Loucy (cell line): ENCODE results near the gene SLCO1C1.

Source experiments
- H2AFZ ChIP-seq: fragments of 200-600 bp; sonication (generic); 2 replicates; pipeline ENCODE4 v1.6.0; 2016; ENCODE audit warnings: antibody characterized with exemption, mild to moderate bottlenecking, low read length, moderate library complexity
- H3F3A ChIP-seq: fragments of 200-600 bp; 2 replicates; pipeline ENCODE4 v1.6.0; 2016; ENCODE audit warnings: antibody characterized with exemption, low read depth, mild to moderate bottlenecking
- H3K27me3 ChIP-seq: fragments of 200-600 bp; sonication (generic); 2 replicates; pipeline ENCODE4 v1.6.1; 2014; ENCODE audit warnings: low read length, mild to moderate bottlenecking; ENCODE audit not compliant: insufficient read depth, poor library complexity, severe bottlenecking
- H3K36me3 ChIP-seq: fragments of 200-600 bp; sonication (generic); 2 replicates; pipeline ENCODE4 v1.6.1; 2016; ENCODE audit warnings: low read length; ENCODE audit not compliant: insufficient read depth
- H3K4me1 ChIP-seq: fragments of 200-600 bp; sonication (generic); 2 replicates; pipeline ENCODE4 v1.5.1; 2014; ENCODE audit warnings: low read length, mild to moderate bottlenecking; ENCODE audit not compliant: insufficient read depth, poor library complexity, severe bottlenecking
- H3K4me2 ChIP-seq: fragments of 200-600 bp; sonication (generic); 2 replicates; pipeline ENCODE4 v1.6.0; 2014; ENCODE audit warnings: antibody characterized with exemption, low read length, low read depth, mild to moderate bottlenecking; ENCODE audit not compliant: poor library complexity, severe bottlenecking
- H3K4me3 ChIP-seq: fragments of 200-600 bp; sonication (generic); 2 replicates; pipeline ENCODE4 v1.5.1; 2014; ENCODE audit warnings: low read length, mild to moderate bottlenecking, mixed read lengths; ENCODE audit not compliant: poor library complexity, severe bottlenecking
- H3K79me2 ChIP-seq: fragments of 200-600 bp; sonication (generic); 2 replicates; pipeline ENCODE4 v1.6.1; 2014; ENCODE audit warnings: low read length; ENCODE audit not compliant: insufficient read depth
- H3K9ac ChIP-seq: fragments of 200-600 bp; sonication (generic); 2 replicates; pipeline ENCODE4 v1.6.0; 2014; ENCODE audit warnings: mild to moderate bottlenecking, low read depth, low read length, moderate library complexity; ENCODE audit not compliant: poor library complexity, severe bottlenecking
- H3K9me2 ChIP-seq: fragments of 200-600 bp; sonication (generic); replicated peaks from 2 replicates; pipeline ENCODE4 v1.6.1; 2016; ENCODE audit warnings: low read depth, low read length, mixed read lengths
- H3K9me3 ChIP-seq: fragments of 200-600 bp; sonication (generic); 2 replicates; pipeline ENCODE4 v1.6.1; 2014; ENCODE audit warnings: mild to moderate bottlenecking, antibody characterized with exemption, low read length, low read depth; ENCODE audit not compliant: insufficient read depth
- H4K20me1 ChIP-seq: fragments of 200-600 bp; sonication (generic); 2 replicates; pipeline ENCODE4 v1.6.0; 2014; ENCODE audit warnings: antibody characterized with exemption, low read length, mild to moderate bottlenecking; ENCODE audit not compliant: insufficient read depth, poor library complexity, severe bottlenecking
- CTCF ChIP-seq: fragments of 200-600 bp; sonication (generic); conservative IDR thresholded peaks from 2 replicates; pipeline ENCODE4 v1.5.1; 2014; ENCODE audit warnings: mild to moderate bottlenecking, antibody characterized with exemption, low read length
- EZH2phosphoT487 ChIP-seq: fragments of 200-600 bp; IDR thresholded peaks from 2 replicates; pipeline ENCODE4 v1.6.1; 2018; ENCODE audit warnings: antibody characterized with exemption, mild to moderate bottlenecking, moderate library complexity, borderline replicate concordance

The SLCO1C1 gene

GRCh38 chr12:20798554-20798953 is 103.4 kb downstream of the SLCO1C1 start:
- H3K9me3 ChIP-seq: no peaks in the 10 kb centered on the region
- H2AFZ ChIP-seq: no peak overlapping the region
- no peaks in the 10 kb centered on the region for H4K20me1 ChIP-seq
- H3K4me3 ChIP-seq: no peak overlapping the region
- H3K9ac ChIP-seq: no peak overlapping the region
- no peaks in the 10 kb centered on the region for H3F3A ChIP-seq
- no peaks in the 10 kb centered on the region for H3K27me3 ChIP-seq
- H3K4me2 ChIP-seq: no peak overlapping the region
- H3K79me2 ChIP-seq: no peaks in the 10 kb centered on the region
- no peaks in the 10 kb centered on the region for H3K9me2 ChIP-seq
- H3K4me1 ChIP-seq: no peaks in the 10 kb centered on the region
- TF ChIP-seq EZH2phosphoT487: no peak
- peak; percentile 46 for TF ChIP-seq CTCF
- no peaks in the 10 kb centered on the region for H3K36me3 ChIP-seq

DNA sequence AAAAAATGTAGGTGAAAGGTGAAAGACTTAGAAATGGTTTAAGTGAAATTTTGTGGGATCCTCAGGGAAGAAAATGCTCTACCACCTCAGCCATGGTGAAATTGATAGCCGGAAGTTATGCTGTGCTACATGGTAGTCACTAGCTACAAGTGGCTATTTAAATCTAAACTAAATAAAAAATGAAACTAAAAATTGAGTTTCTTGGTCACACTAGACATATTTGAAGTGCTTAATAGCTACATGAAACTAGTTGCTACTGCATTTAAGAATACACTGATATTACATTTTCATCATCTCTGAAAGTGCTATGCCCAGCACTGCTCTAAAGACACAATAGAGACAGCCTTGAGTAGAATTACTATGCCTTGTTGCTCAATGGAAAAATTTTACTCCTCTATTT is 105.0 kb downstream of the SLCO1C1 start:
- no peaks in the 10 kb centered on the region for H3K27me3 ChIP-seq
- TF ChIP-seq CTCF (no peak), EZH2phosphoT487 (no peak)

DNA sequence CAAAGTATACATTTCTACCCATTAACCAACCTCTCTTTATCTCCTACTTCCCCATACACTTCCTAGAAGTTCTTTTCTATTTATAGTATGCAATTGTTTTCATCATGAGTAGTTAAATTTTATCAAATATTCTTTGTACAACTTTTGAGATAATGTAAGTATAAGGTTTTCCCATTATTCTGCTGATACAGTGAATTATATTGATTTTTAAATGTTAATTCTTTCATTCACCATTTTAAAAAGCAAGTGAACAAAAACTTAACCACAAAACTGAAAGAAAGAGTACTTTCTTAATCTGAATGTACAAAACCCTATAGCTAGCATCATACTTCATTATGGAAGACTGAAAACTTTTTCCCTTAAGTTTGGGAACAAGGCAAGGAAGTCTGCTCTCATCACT is 105.9 kb downstream of the SLCO1C1 start:
- H3K4me2 ChIP-seq: no peak overlapping the region
- no peaks in the 10 kb centered on the region for H3K27me3 ChIP-seq
- TF ChIP-seq EZH2phosphoT487 (no peak), CTCF (no peak)

More for the DNA sequence above, 105.0 kb downstream of the SLCO1C1 start:
- Histone ChIP-seq H3K4me2 (no peak overlapping the region), H3K4me1 (no peaks in the 10 kb centered on the region), H3K79me2 (no peaks in the 10 kb centered on the region), H3K36me3 (no peaks in the 10 kb centered on the region), H3K4me3 (no peak overlapping the region), H4K20me1 (no peaks in the 10 kb centered on the region), H3K9me2 (no peaks in the 10 kb centered on the region), H2AFZ (no peak overlapping the region), H3F3A (no peaks in the 10 kb centered on the region), H3K9me3 (no peaks in the 10 kb centered on the region), H3K9ac (no peak overlapping the region)

More for the DNA sequence above, 105.9 kb downstream of the SLCO1C1 start:
- H3K9ac ChIP-seq: no peak overlapping the region
- no peaks in the 10 kb centered on the region for H3F3A ChIP-seq
- no peaks in the 10 kb centered on the region for H3K36me3 ChIP-seq
- no peak overlapping the region for H2AFZ ChIP-seq
- no peaks in the 10 kb centered on the region for H4K20me1 ChIP-seq
- H3K9me2 ChIP-seq: no peaks in the 10 kb centered on the region
- no peaks in the 10 kb centered on the region for H3K9me3 ChIP-seq
- H3K4me3 ChIP-seq: no peak overlapping the region
- no peaks in the 10 kb centered on the region for H3K79me2 ChIP-seq
- no peaks in the 10 kb centered on the region for H3K4me1 ChIP-seq
